ENCODE measurements around the gene SPPL2A. TPM values are rescaled to one million over a fixed set of nuclear protein-coding genes. Genes with fewer than 3 reads are reported as not detected.

Gene SPPL2A
- total and polyA plus RNA-seq, 4 donors: 67.5 to 135 (median 93.2) TPM

- H3K9me3 ChIP-seq (ENCODE audit: control insufficient read depth in 4 of 4, low read length in 3 of 4): no peaks in the 10 kb centered on the region
- peaks cover 0 to 7% (median 1%) of the 10 kb centered on the region in 4 donors for H3K4me1 ChIP-seq (ENCODE audit: control insufficient read depth in 4 of 4, insufficient read depth in 4 of 4, low read length in 3 of 4)
- WGBS: 70% methylated on average over 3 of the region's 3 CpGs
- H3K27ac ChIP-seq (ENCODE audit: low read depth in 1 of 2, low read length in 2 of 2): no peak overlapping the region
- H3K27me3 ChIP-seq (ENCODE audit: control insufficient read depth in 4 of 4, insufficient read depth in 4 of 4, low read length in 3 of 4): no peaks in the 10 kb centered on the region
- no peak overlapping the region for H3K4me3 ChIP-seq (ENCODE audit: low read depth in 1 of 3, low read length in 3 of 3)
- TF ChIP-seq FOXA1 (IDR thresholded peaks at IDR 0.05) (no peak), HNF4A (conservative IDR thresholded peaks at IDR 0.05) (peak; percentile 17 to 32)
- H3K9ac ChIP-seq (ENCODE audit: low read depth in 1 of 2, low read length in 2 of 2): no peak overlapping the region
- H3K36me3 ChIP-seq (ENCODE audit: control insufficient read depth in 4 of 4, insufficient read depth in 3 of 4, low read depth in 1 of 4, low read length in 3 of 4): peaks cover 0 to 8% (median 5%) of the 10 kb centered on the region in 4 donors
- no peak for DNase-seq (ENCODE audit: low spot score)
These were observed 53.5 kb downstream of the SPPL2A start for GRCh38 chr15:50712018-50712417.

DNA sequence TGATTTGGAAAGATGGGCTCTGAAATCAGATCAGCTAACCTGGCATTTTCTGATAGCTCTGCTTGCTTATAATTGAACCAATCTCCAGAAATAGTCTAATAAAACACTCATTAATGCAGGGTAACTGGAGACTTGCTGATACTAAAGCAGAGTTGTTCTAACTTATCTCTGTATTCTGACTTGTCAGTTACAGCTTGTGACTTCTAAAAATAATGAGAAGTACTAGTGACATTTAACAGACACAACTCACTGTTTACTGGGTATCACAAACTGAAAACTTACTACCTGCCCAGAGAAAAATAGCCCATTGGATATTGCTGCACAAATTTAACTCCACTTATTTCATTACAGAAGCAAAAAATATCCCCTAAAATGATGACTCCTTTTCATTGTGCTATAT lies 54.9 kb downstream of the SPPL2A start:
- H3K4me1 ChIP-seq (ENCODE audit: control insufficient read depth in 4 of 4, insufficient read depth in 4 of 4, low read length in 3 of 4): peaks cover 0 to 7% (median 1%) of the 10 kb centered on the region in 4 donors
- H3K27me3 ChIP-seq (ENCODE audit: control insufficient read depth in 4 of 4, insufficient read depth in 4 of 4, low read length in 3 of 4): no peaks in the 10 kb centered on the region
- H3K9ac ChIP-seq (ENCODE audit: low read depth in 1 of 2, low read length in 2 of 2): no peak overlapping the region
- no peak for DNase-seq (ENCODE audit: low spot score)
- H3K9me3 ChIP-seq (ENCODE audit: control insufficient read depth in 4 of 4, low read length in 3 of 4): no peaks in the 10 kb centered on the region
- no peak overlapping the region for H3K4me3 ChIP-seq (ENCODE audit: low read depth in 1 of 3, low read length in 3 of 3)
- no peak for TF ChIP-seq SP1 (IDR thresholded peaks at IDR 0.05)
- TF ChIP-seq JUND (IDR thresholded peaks at IDR 0.05): no peak
- TF ChIP-seq ZBTB33 (IDR thresholded peaks at IDR 0.05): no peak
- TF ChIP-seq YY1 (IDR thresholded peaks at IDR 0.05): no peak
- TF ChIP-seq HNF4A (conservative IDR thresholded peaks at IDR 0.05): no peak
- no peak for TF ChIP-seq FOXA1 (IDR thresholded peaks at IDR 0.05)
- H3K36me3 ChIP-seq (ENCODE audit: control insufficient read depth in 4 of 4, insufficient read depth in 3 of 4, low read depth in 1 of 4, low read length in 3 of 4): peaks cover 0 to 8% (median 5%) of the 10 kb centered on the region in 4 donors
- H3K27ac ChIP-seq (ENCODE audit: low read depth in 1 of 2, low read length in 2 of 2): no peak overlapping the region

GRCh38 chr15:50707878-50708427 lies 57.6 kb downstream of the SPPL2A start:
- TF ChIP-seq ZBTB33 (IDR thresholded peaks at IDR 0.05) (no peak), HNF4A (conservative IDR thresholded peaks at IDR 0.05) (no peak), JUND (IDR thresholded peaks at IDR 0.05) (no peak), GABPA (IDR thresholded peaks at IDR 0.05 in 1 of 2, conservative IDR thresholded peaks at IDR 0.05 in 1 of 2) (no peak), FOXA1 (IDR thresholded peaks at IDR 0.05) (no peak), SP1 (IDR thresholded peaks at IDR 0.05) (no peak), RAD21 (IDR thresholded peaks at IDR 0.05) (no peak), NR2F2 (IDR thresholded peaks at IDR 0.05) (no peak), REST (IDR thresholded peaks at IDR 0.05) (no peak), TAF1 (conservative IDR thresholded peaks at IDR 0.05) (no peak), FOXA2 (IDR thresholded peaks at IDR 0.05) (no peak), YY1 (IDR thresholded peaks at IDR 0.05) (no peak)
- 92% methylated on average over 3 of the region's 3 CpGs for WGBS
- no peak overlapping the region for H3K4me3 ChIP-seq (ENCODE audit: low read depth in 1 of 3, low read length in 3 of 3)
- no peaks in the 10 kb centered on the region for H3K27me3 ChIP-seq (ENCODE audit: control insufficient read depth in 4 of 4, insufficient read depth in 4 of 4, low read length in 3 of 4)
- peaks cover 0 to 7% (median 1%) of the 10 kb centered on the region in 4 donors for H3K4me1 ChIP-seq (ENCODE audit: control insufficient read depth in 4 of 4, insufficient read depth in 4 of 4, low read length in 3 of 4)
- no peak overlapping the region for H3K27ac ChIP-seq (ENCODE audit: low read depth in 1 of 2, low read length in 2 of 2)
- no peak overlapping the region for H3K9ac ChIP-seq (ENCODE audit: low read depth in 1 of 2, low read length in 2 of 2)
- H3K9me3 ChIP-seq (ENCODE audit: control insufficient read depth in 4 of 4, low read length in 3 of 4): no peaks in the 10 kb centered on the region
- peaks cover 0 to 9% (median 5%) of the 10 kb centered on the region in 4 donors for H3K36me3 ChIP-seq (ENCODE audit: control insufficient read depth in 4 of 4, insufficient read depth in 3 of 4, low read depth in 1 of 4, low read length in 3 of 4)
- DNase-seq (ENCODE audit: low spot score): no peak

Measured in liver (tissue), 9 donors.